Smooth muscle cell (in vitro differentiated cells): ENCODE measurements around the gene SEMA4G. TPM values are rescaled to one million over a fixed set of nuclear protein-coding genes. Genes with fewer than 3 reads are reported as not detected.
A peak's percentile ranks its signal among the peaks of the same experiment; 100 is the strongest.

Source experiments
- DNase-seq: peaks from one replicate; lab custom pipeline; 2025; ENCODE audit not compliant: unreplicated experiment; lab: John Stamatoyannopoulos, UW
- H2AFZ ChIP-seq: fragments of 200-600 bp; sonication (generic); 2 replicates; pipeline ENCODE4 v1.6.0; 2016; ENCODE audit warnings: antibody characterized with exemption, low read depth, mild to moderate bottlenecking
- H3F3A ChIP-seq: fragments of 200-600 bp; sonication (generic); 2 replicates; pipeline ENCODE4 v1.6.0; 2017; ENCODE audit warnings: antibody characterized with exemption, low read depth
- H3K27ac ChIP-seq: fragments of 200-600 bp; sonication (generic); 2 replicates; pipeline ENCODE4 v1.5.1; 2016; ENCODE audit warnings: low read depth, mild to moderate bottlenecking
- H3K27me3 ChIP-seq: fragments of 200-600 bp; sonication (generic); 2 replicates; pipeline ENCODE4 v1.6.1; 2016; ENCODE audit warnings: low read depth, mild to moderate bottlenecking
- H3K36me3 ChIP-seq: fragments of 200-600 bp; sonication (generic); 2 replicates; pipeline ENCODE4 v1.5.1; 2016; ENCODE audit warnings: low read depth
- H3K4me1 ChIP-seq: fragments of 200-600 bp; sonication (generic); 2 replicates; pipeline ENCODE4 v1.5.1; 2016; ENCODE audit warnings: low read depth
- H3K4me2 ChIP-seq: fragments of 200-600 bp; sonication (generic); 2 replicates; pipeline ENCODE4 v1.6.0; 2016; ENCODE audit warnings: mild to moderate bottlenecking
- H3K4me3 ChIP-seq: fragments of 200-600 bp; sonication (generic); 2 replicates; pipeline ENCODE4 v1.5.1; 2016; ENCODE audit warnings: mild to moderate bottlenecking
- H3K79me2 ChIP-seq: fragments of 200-600 bp; sonication (generic); 2 replicates; pipeline ENCODE4 v1.6.0; 2016; ENCODE audit warnings: low read depth, mild to moderate bottlenecking
- H3K9ac ChIP-seq: fragments of 200-600 bp; sonication (generic); 2 replicates; pipeline ENCODE4 v1.6.0; 2016; ENCODE audit warnings: low read depth
- H3K9me3 ChIP-seq: fragments of 200-600 bp; sonication (generic); replicated peaks from 2 replicates; pipeline ENCODE4 v1.5.1; 2016; ENCODE audit warnings: low read depth
- H4K20me1 ChIP-seq: fragments of 200-600 bp; sonication (generic); 2 replicates; pipeline ENCODE4 v1.6.0; 2016; ENCODE audit warnings: low read depth
- WGBS: methylation state at CpG from one replicate; pipeline ENCODE4 v1.1.7; 2016; ENCODE audit warnings: low lambda C conversion rate; 5-methylcytosine and 5-hydroxymethylcytosine counted together
- polyA plus RNA-seq: library from polyadenylated mRNA; unstranded; fragments of >200 nt; fragmentation: Nextera tagmentation; extraction: Ambion mirVana; gene quantifications from 2 replicates; pipeline ENCODE4 v1.2.1, GENCODE V29; 2016
- total RNA-seq: library from RNA; depleted of rRNA; stranded (reverse); fragments of >200 nt; gene quantifications from 2 replicates; pipeline ENCODE4 v1.2.3, GENCODE V29; 2014
- TF ChIP-seq, protein P1 (sequence below): fragments of 200-600 bp; sonication (generic); IDR thresholded peaks from 2 replicates; pipeline ENCODE4 v1.5.1; 2017; ENCODE audit warnings: borderline replicate concordance, mild to moderate bottlenecking, antibody characterized with exemption; ENCODE audit not compliant: insufficient read depth, poor library complexity, severe bottlenecking

Gene SEMA4G
- total and polyA plus RNA-seq, 2 experiments from 2014 or later = 4.2 to 7.1 TPM

- H2AFZ ChIP-seq = no peak overlapping the region
- H3K4me1 ChIP-seq = peaks cover 27% of the 10 kb centered on the region
- 42% methylated on average over 11 of the region's 12 CpGs for WGBS
Measured at GRCh38 chr10:101000915-101001658, 31.8 kb downstream of the SEMA4G start.

DNA sequence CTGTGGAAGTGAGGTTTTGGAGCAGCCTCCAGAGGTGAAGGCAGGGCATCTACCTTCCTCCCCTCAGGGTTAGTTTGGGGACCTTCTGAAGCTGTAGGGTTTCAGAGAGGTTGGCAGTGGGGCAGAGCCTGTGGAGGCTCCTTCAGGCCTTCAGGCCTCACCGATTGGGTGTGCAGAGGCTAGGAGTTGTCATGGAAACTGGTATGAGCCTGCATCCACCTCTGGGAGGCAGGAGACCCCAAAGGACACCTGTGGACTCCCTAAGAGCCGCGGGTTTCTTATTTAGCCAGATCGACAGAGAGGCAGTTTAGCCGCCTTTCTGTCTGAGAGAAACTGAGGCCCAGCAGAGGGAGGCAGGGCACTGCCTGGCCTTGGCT is 32.3 kb downstream of the SEMA4G start:
- peak overlapping the region; percentile 93 for H3K4me2 ChIP-seq
- peaks cover 40% of the 10 kb centered on the region for H3K79me2 ChIP-seq
- peak overlapping the region; percentile 81 for H3K4me3 ChIP-seq
- peak overlapping the region; percentile 92 for H3K9ac ChIP-seq
- TF ChIP-seq, protein P1, sequence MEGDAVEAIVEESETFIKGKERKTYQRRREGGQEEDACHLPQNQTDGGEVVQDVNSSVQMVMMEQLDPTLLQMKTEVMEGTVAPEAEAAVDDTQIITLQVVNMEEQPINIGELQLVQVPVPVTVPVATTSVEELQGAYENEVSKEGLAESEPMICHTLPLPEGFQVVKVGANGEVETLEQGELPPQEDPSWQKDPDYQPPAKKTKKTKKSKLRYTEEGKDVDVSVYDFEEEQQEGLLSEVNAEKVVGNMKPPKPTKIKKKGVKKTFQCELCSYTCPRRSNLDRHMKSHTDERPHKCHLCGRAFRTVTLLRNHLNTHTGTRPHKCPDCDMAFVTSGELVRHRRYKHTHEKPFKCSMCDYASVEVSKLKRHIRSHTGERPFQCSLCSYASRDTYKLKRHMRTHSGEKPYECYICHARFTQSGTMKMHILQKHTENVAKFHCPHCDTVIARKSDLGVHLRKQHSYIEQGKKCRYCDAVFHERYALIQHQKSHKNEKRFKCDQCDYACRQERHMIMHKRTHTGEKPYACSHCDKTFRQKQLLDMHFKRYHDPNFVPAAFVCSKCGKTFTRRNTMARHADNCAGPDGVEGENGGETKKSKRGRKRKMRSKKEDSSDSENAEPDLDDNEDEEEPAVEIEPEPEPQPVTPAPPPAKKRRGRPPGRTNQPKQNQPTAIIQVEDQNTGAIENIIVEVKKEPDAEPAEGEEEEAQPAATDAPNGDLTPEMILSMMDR = no peak
- DNase-seq = no peak
- H4K20me1 ChIP-seq = peaks cover 49% of the 10 kb centered on the region
- H3K27me3 ChIP-seq = no peaks in the 10 kb centered on the region
- peaks cover 9% of the 10 kb centered on the region for H3F3A ChIP-seq
- WGBS = 88% methylated on average over 5 of the region's 5 CpGs
- H3K4me1 ChIP-seq = peaks cover 23% of the 10 kb centered on the region
- no peaks in the 10 kb centered on the region for H3K9me3 ChIP-seq
- no peaks in the 10 kb centered on the region for H3K36me3 ChIP-seq
- H2AFZ ChIP-seq = no peak overlapping the region
- peak overlapping the region; percentile 97 for H3K27ac ChIP-seq

More at GRCh38 chr10:101000915-101001658, 31.8 kb downstream of the SEMA4G start:
- Histone ChIP-seq H3K4me3 (peak overlapping the region; percentile 81), H3K4me2 (peak overlapping the region; percentile 93), H3K27me3 (no peaks in the 10 kb centered on the region), H3K36me3 (no peaks in the 10 kb centered on the region), H4K20me1 (peaks cover 45% of the 10 kb centered on the region), H3K9me3 (no peaks in the 10 kb centered on the region), H3K9ac (peak overlapping the region; percentile 92), H3F3A (peaks cover 14% of the 10 kb centered on the region), H3K79me2 (peaks cover 40% of the 10 kb centered on the region), H3K27ac (peak overlapping the region; percentile 97)
- TF ChIP-seq, protein P1 = no peak
- DNase-seq = peak; percentile 40

GRCh38 chr10:101002456-101002855 is 33.2 kb downstream of the SEMA4G start:
- no peak overlapping the region for H3K9ac ChIP-seq
- H3K36me3 ChIP-seq = no peaks in the 10 kb centered on the region
- H3K27ac ChIP-seq = no peak overlapping the region
- no peaks in the 10 kb centered on the region for H3K27me3 ChIP-seq
- H2AFZ ChIP-seq = no peak overlapping the region
- H3K4me1 ChIP-seq = peaks cover 21% of the 10 kb centered on the region
- WGBS = 93% methylated on average over 11 of the region's 11 CpGs
- TF ChIP-seq, protein P1 = no peak
- peaks cover 5% of the 10 kb centered on the region for H3F3A ChIP-seq
- no peak overlapping the region for H3K4me2 ChIP-seq
- H3K4me3 ChIP-seq = no peak overlapping the region
- peaks cover 40% of the 10 kb centered on the region for H3K79me2 ChIP-seq
- no peaks in the 10 kb centered on the region for H3K9me3 ChIP-seq
- peaks cover 54% of the 10 kb centered on the region for H4K20me1 ChIP-seq
- DNase-seq = no peak
